Gastroesophageal sphincter (tissue), 3 donors: Measurements from ENCODE around the gene ROCK2.

ENCODE experiments used
- EP300 ChIP-seq: sonication (generic); formaldehyde crosslinking; IDR thresholded peaks from one replicate; pipeline ENCODE4 v1.6.1; 2017; ENCODE audit warnings: antibody characterized with exemption, mild to moderate bottlenecking
- TF ChIP-seq, protein P1 (sequence below), 4 experiments: fragments of 200-600 bp in 2 of 4; fragments of 450-650 bp in 2 of 4; sonication (generic) in 1 of 4; IDR thresholded peaks; one replicate each; pipeline ENCODE4 v1.5.1; 2017 to 2019; ENCODE audit warnings: antibody characterized with exemption in 4 of 4, mild to moderate bottlenecking in 2 of 4, moderate library complexity in 2 of 4

- TF ChIP-seq, protein P1, sequence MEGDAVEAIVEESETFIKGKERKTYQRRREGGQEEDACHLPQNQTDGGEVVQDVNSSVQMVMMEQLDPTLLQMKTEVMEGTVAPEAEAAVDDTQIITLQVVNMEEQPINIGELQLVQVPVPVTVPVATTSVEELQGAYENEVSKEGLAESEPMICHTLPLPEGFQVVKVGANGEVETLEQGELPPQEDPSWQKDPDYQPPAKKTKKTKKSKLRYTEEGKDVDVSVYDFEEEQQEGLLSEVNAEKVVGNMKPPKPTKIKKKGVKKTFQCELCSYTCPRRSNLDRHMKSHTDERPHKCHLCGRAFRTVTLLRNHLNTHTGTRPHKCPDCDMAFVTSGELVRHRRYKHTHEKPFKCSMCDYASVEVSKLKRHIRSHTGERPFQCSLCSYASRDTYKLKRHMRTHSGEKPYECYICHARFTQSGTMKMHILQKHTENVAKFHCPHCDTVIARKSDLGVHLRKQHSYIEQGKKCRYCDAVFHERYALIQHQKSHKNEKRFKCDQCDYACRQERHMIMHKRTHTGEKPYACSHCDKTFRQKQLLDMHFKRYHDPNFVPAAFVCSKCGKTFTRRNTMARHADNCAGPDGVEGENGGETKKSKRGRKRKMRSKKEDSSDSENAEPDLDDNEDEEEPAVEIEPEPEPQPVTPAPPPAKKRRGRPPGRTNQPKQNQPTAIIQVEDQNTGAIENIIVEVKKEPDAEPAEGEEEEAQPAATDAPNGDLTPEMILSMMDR (IDR thresholded peaks at IDR 0.05), result no peak
- TF ChIP-seq EP300, result no peak
Observed at GRCh38 chr2:11228692-11229091, 115.7 kb downstream of the ROCK2 start.
